ENCODE results near the gene SCP2.

Gene SCP2

GRCh38 chr1:52927212-52928014 lies at the start of gene SCP2:
Gene SCP2, plus strand, starts transcription at chr1:52927276. Its CDS starts 121 bp downstream, at chr1:52927397.
- peak; percentile 50 to 66 for DNase-seq (ENCODE audit: low read depth in 1 of 2, low spot score in 1 of 2)

DNA sequence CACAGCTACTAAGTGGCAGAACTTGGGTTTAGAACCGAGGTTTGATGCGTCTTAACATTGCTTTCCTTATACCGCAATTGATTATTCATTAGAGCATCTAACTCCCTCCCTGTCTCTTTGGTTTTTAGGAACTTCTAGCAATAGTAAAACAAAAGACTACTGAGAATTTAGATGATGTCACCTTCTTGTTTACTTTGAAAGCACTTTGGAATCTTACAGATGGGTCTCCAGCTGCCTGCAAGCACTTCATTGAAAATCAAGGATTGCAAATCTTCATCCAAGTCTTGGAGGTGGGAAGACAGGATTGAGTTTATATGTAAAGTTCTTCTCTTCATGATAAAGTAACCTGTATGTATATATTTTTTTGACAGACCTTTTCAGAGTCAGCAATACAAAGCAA lies 49.5 kb upstream of the SCP2 start:
- no peak for DNase-seq (ENCODE audit: low read depth in 1 of 2, low spot score in 1 of 2)

DNA sequence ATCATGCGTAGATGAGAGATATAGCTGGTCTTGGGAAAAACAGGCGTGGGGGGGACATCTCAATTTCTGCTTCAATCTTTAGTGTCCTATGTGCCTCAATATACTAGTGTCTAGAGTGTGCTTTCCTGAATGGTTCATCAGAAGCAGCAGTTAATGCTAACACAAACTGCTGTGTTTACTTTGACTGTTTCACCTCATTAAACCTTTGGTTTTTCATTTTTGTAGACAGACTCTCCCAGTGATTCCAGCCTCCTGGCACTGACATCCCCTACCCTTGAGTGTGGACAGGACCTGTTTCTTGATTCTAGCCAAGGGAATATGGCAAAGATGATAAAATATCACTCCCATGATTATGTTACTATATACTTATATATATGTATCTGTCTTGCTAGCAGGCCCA lies 46.9 kb upstream of the SCP2 start:
- DNase-seq (ENCODE audit: low read depth in 1 of 2, low spot score in 1 of 2) = no peak

DNA sequence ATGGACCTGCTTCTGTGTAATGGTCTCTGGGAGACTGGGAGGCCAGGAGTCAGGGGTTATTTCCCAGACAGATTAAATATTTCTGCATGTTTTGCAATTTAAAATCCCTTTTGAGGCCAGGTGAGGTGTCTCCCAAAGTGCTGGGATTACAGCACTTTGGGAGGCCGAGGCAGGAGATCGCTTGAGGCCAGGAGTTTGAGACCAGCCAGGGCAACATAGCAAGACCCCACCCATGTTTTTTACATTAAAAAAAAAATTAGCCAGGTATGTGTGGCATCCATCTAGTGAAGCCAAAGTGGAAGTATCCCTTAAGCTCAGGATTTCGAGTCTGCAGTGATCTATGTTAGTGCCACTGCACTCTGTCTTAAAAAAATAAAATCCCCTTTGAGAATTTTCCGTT lies 39.6 kb upstream of the SCP2 start:
- no peak for DNase-seq (ENCODE audit: low read depth in 1 of 2, low spot score in 1 of 2)

- no peak for DNase-seq (ENCODE audit: low read depth in 1 of 2, low spot score in 1 of 2)
Measured at GRCh38 chr1:52892424-52893215, 34.5 kb upstream of the SCP2 start.

DNA sequence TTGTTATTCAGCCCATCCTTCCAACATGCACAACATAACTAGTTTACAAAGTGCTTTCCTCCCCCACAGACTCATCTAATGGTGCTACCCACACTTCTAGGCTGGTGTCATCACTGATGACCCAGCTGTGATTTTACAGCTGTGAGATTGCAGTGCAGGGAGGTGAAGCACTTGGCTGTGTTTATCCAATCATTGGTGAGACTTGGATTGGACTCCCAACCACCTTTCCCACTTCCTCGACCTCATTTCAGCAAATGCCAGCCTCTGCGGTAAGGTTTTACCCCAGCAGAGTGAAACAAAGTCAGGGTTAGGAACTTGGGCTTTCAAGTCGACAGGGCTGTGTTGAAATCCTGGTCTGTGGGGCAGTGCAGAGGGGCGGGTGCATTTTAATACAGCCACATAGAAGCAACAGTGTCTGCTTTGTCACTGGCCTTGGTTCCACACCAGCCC lies 27.6 kb upstream of the SCP2 start:
- no peak for DNase-seq (ENCODE audit: low read depth in 1 of 2, low spot score in 1 of 2)

GRCh38 chr1:52900402-52900801 lies 26.7 kb upstream of the SCP2 start:
- DNase-seq (ENCODE audit: low read depth in 1 of 2, low spot score in 1 of 2) = no peak

DNA sequence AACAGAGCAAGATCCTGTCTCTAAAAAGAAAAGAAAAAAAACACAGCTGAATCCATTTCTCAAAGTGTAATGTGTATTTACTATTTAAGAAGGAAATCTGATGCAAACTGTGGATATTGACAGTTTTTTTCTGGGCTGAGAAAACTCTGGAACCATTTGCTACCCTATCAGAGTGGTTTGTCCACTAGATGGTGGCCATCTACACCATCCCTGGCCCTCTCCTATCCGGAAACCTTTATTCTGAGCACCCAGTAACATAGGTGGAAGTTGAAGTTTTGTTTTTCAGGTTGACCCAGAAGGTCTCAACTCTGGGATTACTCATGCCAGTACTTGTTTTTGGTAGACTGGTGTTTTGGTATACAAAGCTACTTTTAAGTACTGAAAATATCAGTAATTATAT lies 25.7 kb upstream of the SCP2 start:
- no peak for DNase-seq (ENCODE audit: low read depth in 1 of 2, low spot score in 1 of 2)

DNA sequence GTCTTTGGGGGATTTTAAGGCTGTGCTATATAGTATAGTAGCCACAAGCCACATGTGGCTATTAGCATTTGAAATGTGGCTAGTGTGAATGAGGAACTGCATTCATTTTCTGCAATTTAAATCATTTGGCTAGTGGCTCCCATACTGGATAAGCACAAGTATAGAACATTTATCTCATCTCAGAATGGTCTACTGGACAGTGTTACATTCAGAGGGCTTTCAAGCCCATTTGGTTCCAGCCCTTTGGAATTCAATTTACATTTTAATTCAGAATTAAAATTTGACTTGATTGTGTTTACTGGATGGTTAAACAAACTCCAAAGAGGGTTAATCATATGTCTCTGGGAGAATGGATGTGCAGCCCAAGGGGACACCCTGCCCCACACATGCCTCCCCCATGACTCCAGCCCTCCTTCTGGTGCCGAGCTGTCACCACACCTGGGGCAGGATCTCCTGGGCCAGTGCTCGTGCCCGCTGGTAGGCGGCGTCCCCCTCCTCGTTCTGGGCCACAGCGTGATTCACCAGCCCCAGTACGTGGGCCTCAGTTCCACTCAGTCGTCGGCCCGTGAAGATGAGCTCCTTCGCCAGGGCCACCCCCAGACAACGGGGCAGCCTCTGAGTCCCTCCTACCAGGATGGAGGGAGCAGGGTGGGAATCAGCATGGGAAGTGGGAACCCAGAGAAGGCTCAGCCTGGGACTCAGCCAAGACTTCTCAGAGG lies 22.7 kb upstream of the SCP2 start:
- no peak for DNase-seq (ENCODE audit: low read depth in 1 of 2, low spot score in 1 of 2)

GRCh38 chr1:52904927-52905698 lies 22.0 kb upstream of the SCP2 start:
- no peak for DNase-seq (ENCODE audit: low read depth in 1 of 2, low spot score in 1 of 2)

DNA sequence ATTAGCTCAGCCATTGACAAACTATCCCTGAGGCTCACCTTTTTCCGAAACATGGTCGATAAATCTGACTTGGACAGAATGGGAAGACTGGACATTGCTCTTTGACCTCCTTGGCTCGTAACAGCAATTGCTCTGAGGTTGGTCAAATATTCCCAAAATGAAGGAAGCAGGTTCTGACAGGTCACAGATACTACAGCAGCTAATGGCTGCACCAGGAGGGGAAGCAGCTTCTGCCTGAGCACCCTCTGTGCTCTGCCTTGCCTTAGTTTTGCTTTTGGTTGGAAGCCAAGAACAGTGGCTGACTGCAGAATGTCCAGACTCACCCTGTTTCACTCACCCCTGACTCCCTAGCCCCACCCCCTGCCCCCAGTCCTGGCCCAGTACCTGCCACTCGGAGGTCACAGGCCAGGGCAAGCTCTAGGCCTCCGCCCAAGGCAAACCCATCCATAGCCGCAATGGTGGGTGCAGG lies 20.9 kb upstream of the SCP2 start:
- no peak for DNase-seq (ENCODE audit: low read depth in 1 of 2, low spot score in 1 of 2)

GRCh38 chr1:52907068-52907811 lies 19.8 kb upstream of the SCP2 start:
- DNase-seq (ENCODE audit: low read depth in 1 of 2, low spot score in 1 of 2) = no peak

DNA sequence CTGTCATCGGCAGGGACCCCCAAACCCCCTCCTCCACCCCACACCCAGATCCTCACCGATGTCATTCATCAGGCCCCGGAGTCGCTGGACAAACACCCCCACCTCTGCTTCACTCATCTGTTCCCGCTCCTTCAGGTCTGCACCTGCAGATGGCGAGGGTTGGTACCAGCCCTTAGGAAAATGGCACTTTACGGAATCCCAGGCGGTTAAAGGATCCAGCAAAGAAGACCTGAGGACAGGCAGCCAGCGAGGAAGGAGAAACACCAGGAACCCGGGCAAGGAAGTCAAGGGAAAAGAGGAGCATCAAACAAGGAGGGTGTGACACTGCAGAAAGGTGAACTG lies 19.3 kb upstream of the SCP2 start:
- DNase-seq (ENCODE audit: low read depth in 1 of 2, low spot score in 1 of 2) = no peak

DNA sequence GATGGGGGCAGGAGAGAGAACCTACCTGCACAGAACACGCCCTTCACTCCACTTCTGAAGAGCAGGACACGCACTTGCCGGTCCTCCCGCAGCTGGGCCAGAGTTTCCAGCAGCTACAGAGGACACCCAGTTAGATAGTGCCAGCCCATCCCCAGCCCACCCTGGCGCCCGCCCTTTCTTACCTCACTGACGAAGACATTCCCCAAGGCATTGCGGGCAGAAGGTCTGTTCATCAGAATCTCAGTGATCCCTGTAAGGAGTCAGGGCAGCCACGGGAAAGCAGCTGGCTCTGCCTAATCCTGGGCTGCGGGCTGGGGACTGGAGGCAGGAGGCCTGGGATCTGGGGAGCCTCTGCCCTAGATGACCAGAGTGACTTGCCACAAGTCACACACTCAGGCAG lies 15.5 kb upstream of the SCP2 start:
- DNase-seq (ENCODE audit: low read depth in 1 of 2, low spot score in 1 of 2) = no peak

DNA sequence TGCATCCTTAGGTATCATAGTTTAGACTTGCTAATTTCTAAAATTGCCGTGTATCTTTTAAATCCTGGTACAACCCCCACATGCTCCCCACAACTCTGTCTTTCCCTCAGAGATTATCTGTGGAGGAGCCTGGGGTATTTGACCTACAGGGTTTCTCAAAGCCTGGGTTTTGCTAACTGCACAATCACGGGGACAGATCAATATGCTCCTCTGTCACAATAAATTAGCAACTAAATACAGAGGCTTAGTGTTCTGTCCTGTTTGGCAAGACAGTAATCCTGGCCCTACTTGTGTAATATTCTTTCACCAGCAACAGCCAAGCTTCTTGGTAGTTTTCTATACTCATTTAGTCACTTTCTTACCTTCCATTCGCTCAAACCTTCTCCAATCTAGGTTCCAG lies 14.1 kb upstream of the SCP2 start:
- no peak for DNase-seq (ENCODE audit: low read depth in 1 of 2, low spot score in 1 of 2)

- no peak for DNase-seq (ENCODE audit: low read depth in 1 of 2, low spot score in 1 of 2)
Measured at GRCh38 chr1:52913537-52913936, 13.5 kb upstream of the SCP2 start.

DNA sequence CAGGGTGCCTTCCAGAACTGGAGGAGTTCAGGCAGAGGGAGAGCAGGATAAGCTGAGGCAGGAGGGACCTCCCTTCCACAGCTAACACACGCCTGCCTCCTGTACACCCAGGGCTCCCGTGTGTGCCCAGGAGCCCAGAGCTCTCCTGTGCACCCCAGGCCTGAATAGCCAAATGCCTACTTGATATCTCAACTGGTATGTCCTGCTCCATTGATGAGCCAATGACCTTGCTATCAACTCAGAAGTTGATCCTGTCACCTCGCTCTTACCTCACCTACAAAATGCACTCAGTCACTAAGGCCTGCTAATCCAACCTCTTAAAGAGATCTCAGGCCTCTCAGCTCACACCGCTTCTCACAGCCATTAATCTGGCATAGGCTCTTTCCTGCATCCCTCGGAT lies 12.6 kb upstream of the SCP2 start:
- no peak for DNase-seq (ENCODE audit: low read depth in 1 of 2, low spot score in 1 of 2)

GRCh38 chr1:52915211-52915854 lies 11.7 kb upstream of the SCP2 start:
- no peak for DNase-seq (ENCODE audit: low read depth in 1 of 2, low spot score in 1 of 2)

DNA sequence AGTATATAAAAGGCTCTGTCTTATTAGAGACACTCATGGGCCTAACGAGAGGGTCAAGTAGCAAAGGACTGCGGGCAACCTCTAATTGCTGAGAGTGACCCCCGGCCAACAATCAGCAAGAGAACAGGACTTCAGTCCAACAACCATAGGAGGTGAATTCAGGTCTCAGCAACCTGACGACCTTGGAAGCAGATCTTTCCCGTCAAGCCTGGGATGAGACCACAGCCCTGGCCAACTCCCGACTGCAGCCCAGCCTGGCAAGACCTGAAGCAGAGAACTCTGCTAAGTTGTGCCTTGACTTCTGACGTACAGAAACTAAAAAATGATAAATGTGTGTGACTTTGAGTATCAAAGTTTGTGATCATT lies 11.2 kb upstream of the SCP2 start:
- DNase-seq (ENCODE audit: low read depth in 1 of 2, low spot score in 1 of 2) = no peak

Data from activated CD4-positive, alpha-beta T cell treated with anti-CD3 and anti-CD28 coated beads, Interleukin-2, amount 50 U/mL, for 24 hours (primary cell).